SH-SY5Y (cell line): Measurements from ENCODE around the gene RTL10.

Experiments
- GATA2 ChIP-seq: IDR thresholded peaks from 2 replicates; pipeline ENCODE4 v1.6.1; 2011; ENCODE audit warnings: mild to moderate bottlenecking, low read depth, low read length
- GATA3 ChIP-seq: IDR thresholded peaks from 2 replicates; pipeline ENCODE4 v1.6.1; 2011; ENCODE audit warnings: low read depth, mild to moderate bottlenecking, low read length, moderate library complexity

DNA sequence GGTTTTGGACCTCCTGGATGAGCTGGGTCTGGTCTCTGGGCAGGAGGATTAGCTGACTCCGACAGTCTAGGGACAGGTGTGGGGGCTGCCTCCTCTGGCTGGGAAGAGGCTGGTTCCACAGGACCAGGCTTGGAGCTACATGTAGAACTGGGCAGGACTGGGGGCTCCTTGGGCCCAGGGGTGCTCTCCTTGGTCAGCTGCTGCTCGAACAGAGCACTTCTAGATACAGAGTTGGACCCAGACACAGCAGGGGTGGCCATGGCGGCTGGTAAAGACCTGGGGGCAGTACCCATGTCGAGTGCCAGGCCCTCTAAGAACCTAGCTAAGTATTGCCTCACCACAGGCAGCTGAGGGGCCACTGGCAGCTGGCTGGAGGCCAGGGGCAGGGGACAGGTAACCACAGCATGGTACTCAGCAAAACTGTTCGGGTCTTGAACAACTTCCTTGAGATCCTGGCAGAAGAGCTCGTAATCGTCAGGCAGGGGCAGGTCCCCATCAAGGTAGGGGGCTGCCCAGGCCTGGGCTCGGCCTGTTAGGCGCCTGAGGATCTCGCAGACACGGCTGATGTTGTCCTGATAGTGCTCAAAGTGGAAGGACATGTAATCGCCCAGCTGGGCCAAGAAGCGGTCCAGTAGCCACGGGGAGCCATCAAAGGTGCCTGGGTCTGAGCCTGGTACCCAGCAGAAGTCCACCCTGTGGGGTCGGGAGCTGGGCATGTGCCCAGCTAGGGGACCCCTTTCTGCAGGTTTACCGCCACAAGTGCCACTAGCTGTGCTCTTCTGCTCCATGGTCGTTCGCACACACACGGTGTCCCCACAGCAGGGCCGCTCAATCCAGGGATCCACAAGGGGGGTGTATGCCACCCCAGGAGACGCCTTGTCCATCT is 3.1 kb downstream of the RTL10 start:
- TF ChIP-seq GATA3 (no peak), GATA2 (no peak)
